ENCODE measurements around the gene TCF7L2.

The TCF7L2 gene

DNA sequence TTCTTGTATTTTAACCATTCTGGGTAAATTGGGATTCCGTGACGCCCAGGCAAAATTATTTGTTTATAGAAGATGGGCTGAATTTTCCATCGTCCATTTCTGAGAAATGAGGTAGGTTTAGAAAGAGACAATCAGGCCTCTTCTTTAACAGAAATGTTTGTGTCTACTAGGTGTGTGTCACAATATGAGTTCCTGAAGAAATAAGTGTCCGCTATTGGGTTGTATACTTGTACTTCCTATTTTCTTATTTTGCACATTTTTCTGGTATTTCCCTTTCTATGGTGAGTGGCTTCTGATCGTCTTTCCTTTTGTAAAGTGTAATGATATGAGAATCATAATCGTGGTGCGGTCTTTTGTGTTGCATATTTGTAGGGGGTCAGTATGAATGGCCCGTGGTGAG, 83.9 kb downstream of the TCF7L2 start:
- H3K9me3 ChIP-seq (ENCODE audit: control insufficient read depth, insufficient read depth, low read depth, low read length), result no peaks in the 10 kb centered on the region
- no peak overlapping the region for H3K9ac ChIP-seq (ENCODE audit: low read length)
- peaks cover 7% of the 10 kb centered on the region; the same call in 1 of the 2 replicates for H3K36me3 ChIP-seq (ENCODE audit: control insufficient read depth, insufficient read depth, low read length)
- no peaks in the 10 kb centered on the region for H3K27me3 ChIP-seq (ENCODE audit: control insufficient read depth, insufficient read depth, low read length)
- no peak overlapping the region for H3K27ac ChIP-seq (ENCODE audit: low read depth, low read length)
- peaks cover 23% of the 10 kb centered on the region for H3K4me1 ChIP-seq (ENCODE audit: control insufficient read depth, insufficient read depth, low read length)
- no peak overlapping the region for H3K4me3 ChIP-seq (ENCODE audit: low read depth, low read length)

DNA sequence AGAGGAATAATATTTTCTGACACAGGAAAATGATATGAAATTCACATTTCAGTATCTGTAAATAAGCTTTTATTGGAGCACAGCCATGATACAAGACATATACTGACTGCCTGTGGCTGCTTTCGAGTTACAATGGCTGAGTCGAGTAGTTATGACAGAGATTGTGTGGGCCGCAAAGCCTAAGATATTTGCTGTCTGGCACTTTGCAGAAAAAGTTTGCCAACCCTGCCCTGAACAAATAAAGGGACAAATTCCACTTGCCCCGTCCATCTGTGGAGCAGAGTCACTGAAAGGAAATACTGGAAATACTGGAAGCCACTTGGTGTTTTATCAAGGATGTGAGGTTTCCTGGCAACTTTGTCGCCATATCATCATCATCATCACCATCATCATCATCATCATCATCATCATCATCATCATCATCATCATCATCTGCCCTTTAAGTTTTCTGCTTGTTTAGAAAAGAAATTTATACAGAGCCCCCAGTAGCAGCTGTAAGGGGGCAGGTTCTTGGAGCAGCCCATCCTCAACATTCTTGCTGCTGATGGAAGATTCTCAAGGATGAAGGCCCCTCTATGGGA, 85.8 kb downstream of the TCF7L2 start:
- H3K36me3 ChIP-seq (ENCODE audit: control insufficient read depth, insufficient read depth, low read length), result peaks cover 19% of the 10 kb centered on the region; the same call in 1 of the 2 replicates
- H3K4me1 ChIP-seq (ENCODE audit: control insufficient read depth, insufficient read depth, low read length), result peaks cover 12% of the 10 kb centered on the region; the same call in 1 of the 2 replicates
- no peak overlapping the region for H3K4me3 ChIP-seq (ENCODE audit: low read depth, low read length)
- H3K9ac ChIP-seq (ENCODE audit: low read length), result no peak overlapping the region
- no peaks in the 10 kb centered on the region for H3K27me3 ChIP-seq (ENCODE audit: control insufficient read depth, insufficient read depth, low read length)
- no peak overlapping the region for H3K27ac ChIP-seq (ENCODE audit: low read depth, low read length)
- no peaks in the 10 kb centered on the region for H3K9me3 ChIP-seq (ENCODE audit: control insufficient read depth, insufficient read depth, low read depth, low read length)

DNA sequence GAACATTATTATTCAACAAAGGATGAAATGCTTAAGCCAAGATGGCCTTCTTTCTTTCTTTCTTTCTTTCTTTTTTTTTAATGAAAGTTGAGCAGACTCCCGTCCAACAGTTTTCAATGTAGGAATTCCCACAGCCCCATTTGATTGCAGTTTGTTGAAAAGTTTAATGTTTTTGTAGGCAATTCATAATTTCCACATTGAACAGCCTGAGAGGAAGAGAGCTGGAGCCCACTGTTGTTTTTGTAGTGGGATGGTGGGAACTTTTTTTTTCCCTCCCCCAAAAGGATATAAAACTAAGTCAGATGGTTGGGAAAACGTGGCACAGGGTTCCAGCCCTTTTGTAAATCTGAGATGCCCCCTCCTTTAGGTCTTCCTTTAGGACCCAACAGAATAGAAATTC, 86.6 kb downstream of the TCF7L2 start:
- H3K9ac ChIP-seq (ENCODE audit: low read length), result no peak overlapping the region
- peaks cover 11% of the 10 kb centered on the region; the same call in 1 of the 2 replicates for H3K4me1 ChIP-seq (ENCODE audit: control insufficient read depth, insufficient read depth, low read length)
- no peak overlapping the region for H3K4me3 ChIP-seq (ENCODE audit: low read depth, low read length)
- H3K9me3 ChIP-seq (ENCODE audit: control insufficient read depth, insufficient read depth, low read depth, low read length), result no peaks in the 10 kb centered on the region
- no peaks in the 10 kb centered on the region for H3K27me3 ChIP-seq (ENCODE audit: control insufficient read depth, insufficient read depth, low read length)
- peaks cover 25% of the 10 kb centered on the region for H3K36me3 ChIP-seq (ENCODE audit: control insufficient read depth, insufficient read depth, low read length)
- no peak overlapping the region for H3K27ac ChIP-seq (ENCODE audit: low read depth, low read length)

DNA sequence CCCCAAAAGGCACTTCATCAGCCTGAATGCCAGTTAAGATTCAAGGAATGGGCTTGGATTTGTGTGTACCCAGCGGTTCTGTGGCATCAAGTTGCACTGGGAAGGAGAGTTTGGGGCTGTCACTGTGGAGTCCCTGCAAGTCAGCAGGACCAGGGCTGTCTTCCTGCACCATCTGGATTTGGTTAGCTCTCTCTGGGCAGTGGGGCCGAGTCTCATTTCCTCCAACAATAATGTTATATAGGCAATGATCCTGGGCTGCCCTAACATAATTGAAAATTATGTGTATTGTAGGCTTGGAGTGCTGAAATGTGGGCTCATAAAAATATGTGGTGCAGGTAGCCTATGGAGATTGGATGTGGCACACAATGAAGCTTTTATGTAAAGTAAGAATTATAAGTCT, 87.2 kb downstream of the TCF7L2 start:
- H3K36me3 ChIP-seq (ENCODE audit: control insufficient read depth, insufficient read depth, low read length), result peaks cover 31% of the 10 kb centered on the region
- no peaks in the 10 kb centered on the region for H3K9me3 ChIP-seq (ENCODE audit: control insufficient read depth, insufficient read depth, low read depth, low read length)
- no peak overlapping the region for H3K4me3 ChIP-seq (ENCODE audit: low read depth, low read length)
- no peak overlapping the region for H3K9ac ChIP-seq (ENCODE audit: low read length)
- no peaks in the 10 kb centered on the region for H3K27me3 ChIP-seq (ENCODE audit: control insufficient read depth, insufficient read depth, low read length)
- peaks cover 7% of the 10 kb centered on the region; the same call in 1 of the 2 replicates for H3K4me1 ChIP-seq (ENCODE audit: control insufficient read depth, insufficient read depth, low read length)
- H3K27ac ChIP-seq (ENCODE audit: low read depth, low read length), result no peak overlapping the region

DNA sequence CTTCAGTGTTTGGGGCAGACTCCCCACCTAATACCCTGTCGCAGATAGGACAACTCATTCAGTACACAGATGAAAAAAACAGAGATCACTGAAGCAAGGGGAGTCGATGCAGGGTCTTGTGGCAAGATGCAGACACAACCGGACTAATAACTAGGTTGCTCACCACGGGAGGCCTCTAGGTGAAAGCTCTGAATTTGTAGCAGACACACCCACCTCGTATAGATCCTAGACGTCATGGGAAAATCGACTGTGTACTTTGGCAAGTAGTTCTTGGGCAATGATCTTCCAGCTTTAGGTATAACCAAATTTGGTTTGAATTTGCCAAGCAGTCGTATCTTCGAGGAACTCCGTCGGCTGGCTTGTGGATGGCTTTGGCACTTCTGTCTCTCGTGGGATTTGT, 88.1 kb downstream of the TCF7L2 start:
- no peaks in the 10 kb centered on the region for H3K27me3 ChIP-seq (ENCODE audit: control insufficient read depth, insufficient read depth, low read length)
- peaks cover 40% of the 10 kb centered on the region for H3K36me3 ChIP-seq (ENCODE audit: control insufficient read depth, insufficient read depth, low read length)
- no peaks in the 10 kb centered on the region for H3K9me3 ChIP-seq (ENCODE audit: control insufficient read depth, insufficient read depth, low read depth, low read length)
- H3K4me3 ChIP-seq (ENCODE audit: low read depth, low read length), result no peak overlapping the region
- peaks cover 7% of the 10 kb centered on the region; the same call in 1 of the 2 replicates for H3K4me1 ChIP-seq (ENCODE audit: control insufficient read depth, insufficient read depth, low read length)
- H3K9ac ChIP-seq (ENCODE audit: low read length), result no peak overlapping the region
- no peak overlapping the region for H3K27ac ChIP-seq (ENCODE audit: low read depth, low read length)

DNA sequence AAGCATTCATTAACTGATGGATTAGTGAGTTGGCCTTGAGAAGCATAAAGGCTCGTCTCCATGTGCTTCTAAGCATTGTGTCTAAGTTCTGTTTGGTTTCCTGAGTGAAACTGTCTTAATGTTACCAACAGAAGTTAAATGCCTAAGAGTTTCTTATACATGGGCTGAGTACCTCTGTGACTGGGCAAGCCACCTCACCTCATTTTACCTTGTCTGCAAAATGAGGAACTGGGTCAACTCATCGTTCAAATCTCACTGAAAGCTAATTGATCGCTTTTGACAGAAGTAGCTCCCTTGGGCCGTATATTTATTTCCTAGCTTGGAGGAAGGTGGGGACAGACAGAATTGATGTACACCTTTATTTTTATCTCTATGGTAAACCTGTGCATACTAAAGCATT, 88.9 kb downstream of the TCF7L2 start:
- Histone ChIP-seq H3K36me3 (ENCODE audit: control insufficient read depth, insufficient read depth, low read length) (peaks cover 42% of the 10 kb centered on the region), H3K9ac (ENCODE audit: low read length) (no peak overlapping the region), H3K4me1 (ENCODE audit: control insufficient read depth, insufficient read depth, low read length) (peaks cover 7% of the 10 kb centered on the region; the same call in 1 of the 2 replicates), H3K4me3 (ENCODE audit: low read depth, low read length) (no peak overlapping the region), H3K9me3 (ENCODE audit: control insufficient read depth, insufficient read depth, low read depth, low read length) (no peaks in the 10 kb centered on the region), H3K27ac (ENCODE audit: low read depth, low read length) (no peak overlapping the region), H3K27me3 (ENCODE audit: control insufficient read depth, insufficient read depth, low read length) (no peaks in the 10 kb centered on the region)

DNA sequence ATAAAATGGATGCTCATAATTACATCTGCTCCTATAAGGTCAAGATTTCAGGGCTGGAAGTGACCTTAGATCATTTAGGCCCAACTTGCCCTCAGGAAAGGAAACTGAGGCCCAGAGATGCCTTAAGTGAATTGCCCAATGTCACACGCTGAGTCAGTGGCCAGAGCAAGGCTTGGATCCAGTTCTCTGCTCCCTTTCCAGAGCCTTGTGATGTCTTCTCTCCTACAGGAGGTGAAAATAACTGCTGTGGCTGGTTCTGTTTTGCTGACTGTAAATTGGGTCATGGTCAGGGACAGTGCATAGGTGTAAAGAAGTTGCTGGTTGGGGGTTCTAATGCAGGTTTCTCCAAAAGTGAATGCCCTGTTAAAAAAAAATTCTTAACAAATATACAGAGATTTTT, 91.3 kb downstream of the TCF7L2 start:
- no peak overlapping the region for H3K27ac ChIP-seq (ENCODE audit: low read depth, low read length)
- peaks cover 56% of the 10 kb centered on the region for H3K36me3 ChIP-seq (ENCODE audit: control insufficient read depth, insufficient read depth, low read length)
- H3K9ac ChIP-seq (ENCODE audit: low read length), result no peak overlapping the region
- H3K4me3 ChIP-seq (ENCODE audit: low read depth, low read length), result no peak overlapping the region
- H3K4me1 ChIP-seq (ENCODE audit: control insufficient read depth, insufficient read depth, low read length), result peaks cover 13% of the 10 kb centered on the region
- H3K9me3 ChIP-seq (ENCODE audit: control insufficient read depth, insufficient read depth, low read depth, low read length), result no peaks in the 10 kb centered on the region; the same call in 1 of the 2 replicates
- H3K27me3 ChIP-seq (ENCODE audit: control insufficient read depth, insufficient read depth, low read length), result no peaks in the 10 kb centered on the region

DNA sequence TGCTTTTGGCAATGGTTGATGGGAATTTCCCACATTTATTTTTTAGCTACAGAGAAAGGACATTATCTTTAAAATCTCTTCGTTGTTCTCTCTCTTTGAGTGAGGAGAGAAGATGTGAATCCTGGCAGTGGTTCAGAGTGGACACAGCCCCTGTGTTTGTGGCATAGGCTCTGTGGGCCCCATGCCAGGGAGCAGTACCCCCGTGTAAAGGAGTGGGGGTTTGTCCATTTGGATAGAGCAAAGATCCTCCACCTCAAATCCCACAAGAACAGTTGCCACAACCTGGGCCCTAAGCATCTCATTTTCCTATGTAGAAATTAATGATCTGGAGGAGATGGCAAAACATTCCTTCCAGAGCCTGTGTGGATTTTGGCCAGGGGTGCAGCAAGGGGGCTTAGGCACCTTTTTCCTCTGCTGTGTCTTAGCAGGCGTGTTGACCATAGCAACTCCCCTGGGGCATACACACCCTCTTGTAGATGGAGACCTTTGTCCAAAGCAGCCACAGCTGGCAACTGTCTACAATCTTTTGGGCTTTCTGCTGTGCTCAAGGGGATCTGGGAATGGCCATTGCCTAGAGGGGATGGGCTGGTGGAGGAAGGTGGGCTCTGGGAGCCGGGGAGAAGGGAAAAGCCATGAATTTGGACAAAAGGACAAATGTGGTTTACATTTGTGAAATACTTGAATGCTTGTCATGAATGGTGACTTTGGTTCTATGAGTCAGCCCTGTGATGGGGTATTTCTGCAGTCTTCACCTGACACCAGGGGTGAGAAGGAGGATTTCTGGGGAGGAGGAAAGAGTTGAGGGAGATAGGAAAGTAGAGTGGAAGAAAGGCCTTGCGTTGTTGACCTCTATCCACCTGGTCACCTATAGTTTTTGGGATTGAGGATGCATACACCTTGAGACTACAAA, 92.0 kb downstream of the TCF7L2 start:
- Histone ChIP-seq H3K27ac (ENCODE audit: low read depth, low read length) (no peak overlapping the region), H3K4me3 (ENCODE audit: low read depth, low read length) (no peak overlapping the region), H3K27me3 (ENCODE audit: control insufficient read depth, insufficient read depth, low read length) (no peaks in the 10 kb centered on the region), H3K9me3 (ENCODE audit: control insufficient read depth, insufficient read depth, low read depth, low read length) (no peaks in the 10 kb centered on the region; the same call in 1 of the 2 replicates), H3K4me1 (ENCODE audit: control insufficient read depth, insufficient read depth, low read length) (peaks cover 16% of the 10 kb centered on the region), H3K9ac (ENCODE audit: low read length) (no peak overlapping the region), H3K36me3 (ENCODE audit: control insufficient read depth, insufficient read depth, low read length) (peaks cover 56% of the 10 kb centered on the region)

DNA sequence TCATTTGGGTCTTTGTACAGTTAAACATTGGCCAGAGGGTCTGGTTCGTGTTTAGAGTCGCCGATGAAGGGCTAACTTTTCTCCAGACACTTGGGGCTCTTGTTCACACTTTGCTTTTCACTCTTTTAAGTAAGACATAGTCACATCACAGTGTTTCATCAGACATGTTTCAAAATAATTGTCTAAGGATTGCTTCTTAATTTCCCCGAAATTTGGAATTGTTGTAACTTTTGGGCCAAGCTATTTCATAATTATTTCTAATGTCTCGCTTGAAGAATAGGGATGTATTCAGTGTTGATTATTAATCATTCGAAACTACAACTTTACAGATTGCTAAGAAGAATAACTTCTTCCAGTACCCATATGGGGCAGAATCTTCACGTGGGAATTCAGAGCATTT, 92.8 kb downstream of the TCF7L2 start:
- no peak overlapping the region for H3K27ac ChIP-seq (ENCODE audit: low read depth, low read length)
- peaks cover 24% of the 10 kb centered on the region for H3K4me1 ChIP-seq (ENCODE audit: control insufficient read depth, insufficient read depth, low read length)
- H3K36me3 ChIP-seq (ENCODE audit: control insufficient read depth, insufficient read depth, low read length), result peaks cover 52% of the 10 kb centered on the region
- H3K9ac ChIP-seq (ENCODE audit: low read length), result no peak overlapping the region
- no peaks in the 10 kb centered on the region for H3K27me3 ChIP-seq (ENCODE audit: control insufficient read depth, insufficient read depth, low read length)
- H3K4me3 ChIP-seq (ENCODE audit: low read depth, low read length), result no peak overlapping the region
- no peaks in the 10 kb centered on the region; the same call in 1 of the 2 replicates for H3K9me3 ChIP-seq (ENCODE audit: control insufficient read depth, insufficient read depth, low read depth, low read length)

DNA sequence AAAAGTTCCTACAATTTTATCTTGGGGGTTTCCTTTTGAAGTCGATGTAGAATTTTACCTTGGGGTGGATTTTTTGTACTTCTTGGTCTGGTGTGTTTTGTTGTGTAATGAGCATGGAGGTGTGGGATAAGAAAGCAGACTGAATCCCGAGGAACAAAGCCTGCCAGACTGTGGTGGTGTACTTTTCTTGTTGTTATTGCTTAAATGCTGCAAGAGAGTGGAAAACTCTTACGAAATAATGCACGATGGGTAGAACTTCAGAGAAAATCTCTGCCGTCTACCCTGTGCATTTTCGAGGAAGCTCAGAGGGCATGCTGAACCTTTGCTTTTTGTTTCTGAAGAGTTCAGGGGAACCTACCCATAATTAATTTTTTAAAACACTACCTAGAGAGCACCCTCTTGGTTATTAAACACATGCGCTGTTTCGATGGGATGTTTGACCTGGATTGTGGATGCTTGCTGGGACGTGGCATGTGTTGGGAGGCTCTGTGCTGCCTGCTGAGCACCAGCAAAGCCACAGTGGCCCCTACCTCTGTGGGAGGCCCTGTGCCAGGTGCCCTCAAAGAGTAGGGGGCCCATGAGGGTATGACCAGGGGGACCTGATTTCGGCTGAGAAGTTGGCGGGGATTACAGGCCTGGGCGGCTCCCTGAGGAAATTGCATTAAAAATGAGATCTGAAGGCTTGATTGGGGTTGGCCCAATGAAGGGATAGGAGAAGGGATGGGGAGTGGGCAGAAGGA, 94.1 kb downstream of the TCF7L2 start:
- Histone ChIP-seq H3K9me3 (ENCODE audit: control insufficient read depth, insufficient read depth, low read depth, low read length) (no peaks in the 10 kb centered on the region; the same call in 1 of the 2 replicates), H3K9ac (ENCODE audit: low read length) (no peak overlapping the region), H3K4me3 (ENCODE audit: low read depth, low read length) (no peak overlapping the region), H3K27me3 (ENCODE audit: control insufficient read depth, insufficient read depth, low read length) (no peaks in the 10 kb centered on the region), H3K27ac (ENCODE audit: low read depth, low read length) (no peak overlapping the region), H3K36me3 (ENCODE audit: control insufficient read depth, insufficient read depth, low read length) (peaks cover 49% of the 10 kb centered on the region), H3K4me1 (ENCODE audit: control insufficient read depth, insufficient read depth, low read length) (peaks cover 30% of the 10 kb centered on the region)

Data from HUES6 (cell line).